Kidney capillary endothelial cell (primary cell): Measurements from ENCODE around the gene ENG.

Source experiments
- DNase-seq: peaks from one replicate; pipeline ENCODE4 v3.0.0-alpha.2; 2018; ENCODE audit warnings: low spot score

The ENG gene

GRCh38 chr9:127776924-127777289 is 77.6 kb downstream of the ENG start:
- DNase-seq = no peak

GRCh38 chr9:127776195-127776923 is 78.1 kb downstream of the ENG start:
- no peak for DNase-seq

GRCh38 chr9:127773981-127774380 is 80.5 kb downstream of the ENG start:
- no peak for DNase-seq

- DNase-seq = no peak
These were observed 81.2 kb downstream of the ENG start for GRCh38 chr9:127773272-127773671.

- no peak for DNase-seq
These were observed 81.9 kb downstream of the ENG start for GRCh38 chr9:127772603-127773002.

- DNase-seq = no peak
These were observed 82.8 kb downstream of the ENG start for GRCh38 chr9:127771570-127772189.

GRCh38 chr9:127770905-127771569 is 83.4 kb downstream of the ENG start:
- peak; percentile 99 for DNase-seq

- no peak for DNase-seq
These were observed 83.9 kb downstream of the ENG start for GRCh38 chr9:127770583-127770904.

GRCh38 chr9:127769929-127770582 is 84.4 kb downstream of the ENG start:
- peak; percentile 93 for DNase-seq

GRCh38 chr9:127769101-127769500 is 85.4 kb downstream of the ENG start:
- no peak for DNase-seq

- no peak for DNase-seq
These were observed 85.8 kb downstream of the ENG start for GRCh38 chr9:127768698-127769097.

GRCh38 chr9:127767909-127768331 is 86.5 kb downstream of the ENG start:
- DNase-seq = no peak

- no peak for DNase-seq
These were observed 87.0 kb downstream of the ENG start for GRCh38 chr9:127767410-127767809.

- no peak for DNase-seq
These were observed 89.0 kb downstream of the ENG start for GRCh38 chr9:127765418-127765817.
